GM18507 (cell line): ENCODE results near the gene CCSER2.
A peak's percentile ranks its signal among the peaks of the same experiment; 100 is the strongest.
"Not testable (repeated sequence)": the region's sequence is repeated elsewhere in the genome, so short reads cannot be mapped to it uniquely, and the experiment has no call there.

Experiments
- DNase-seq: peaks from one replicate; pipeline ENCODE4 v3.0.0; 2011; ENCODE audit warnings: low read depth; ENCODE audit not compliant: insufficient read length; ENCODE audit errors: extremely low spot score
- FAIRE-seq: peaks from 2 replicates; lab custom pipeline; 2011; peaks lifted over from hg19 to GRCh38; lab: Jason Lieb, UNC

Gene CCSER2, protein sequence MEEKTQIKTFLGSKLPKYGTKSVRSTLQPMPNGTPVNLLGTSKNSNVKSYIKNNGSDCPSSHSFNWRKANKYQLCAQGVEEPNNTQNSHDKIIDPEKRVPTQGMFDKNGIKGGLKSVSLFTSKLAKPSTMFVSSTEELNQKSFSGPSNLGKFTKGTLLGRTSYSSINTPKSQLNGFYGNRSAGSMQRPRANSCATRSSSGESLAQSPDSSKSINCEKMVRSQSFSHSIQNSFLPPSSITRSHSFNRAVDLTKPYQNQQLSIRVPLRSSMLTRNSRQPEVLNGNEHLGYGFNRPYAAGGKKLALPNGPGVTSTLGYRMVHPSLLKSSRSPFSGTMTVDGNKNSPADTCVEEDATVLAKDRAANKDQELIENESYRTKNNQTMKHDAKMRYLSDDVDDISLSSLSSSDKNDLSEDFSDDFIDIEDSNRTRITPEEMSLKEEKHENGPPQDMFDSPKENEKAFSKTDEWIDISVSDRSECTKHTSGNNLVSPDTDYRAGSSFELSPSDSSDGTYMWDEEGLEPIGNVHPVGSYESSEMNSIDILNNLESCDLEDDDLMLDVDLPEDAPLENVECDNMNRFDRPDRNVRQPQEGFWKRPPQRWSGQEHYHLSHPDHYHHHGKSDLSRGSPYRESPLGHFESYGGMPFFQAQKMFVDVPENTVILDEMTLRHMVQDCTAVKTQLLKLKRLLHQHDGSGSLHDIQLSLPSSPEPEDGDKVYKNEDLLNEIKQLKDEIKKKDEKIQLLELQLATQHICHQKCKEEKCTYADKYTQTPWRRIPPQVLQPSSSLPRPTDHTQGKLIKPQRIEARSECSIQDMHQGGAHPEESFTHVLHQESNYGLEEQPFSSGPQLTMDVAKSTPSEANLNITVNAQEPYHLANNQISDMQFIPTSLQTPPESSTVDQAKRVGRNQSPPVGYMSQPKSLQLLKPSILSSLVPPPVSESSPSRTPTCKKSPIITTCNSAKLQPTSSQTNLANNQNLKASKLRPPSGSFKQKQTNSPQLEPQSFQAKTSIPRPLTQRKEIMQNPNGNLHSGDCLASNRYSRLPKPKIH

DNA sequence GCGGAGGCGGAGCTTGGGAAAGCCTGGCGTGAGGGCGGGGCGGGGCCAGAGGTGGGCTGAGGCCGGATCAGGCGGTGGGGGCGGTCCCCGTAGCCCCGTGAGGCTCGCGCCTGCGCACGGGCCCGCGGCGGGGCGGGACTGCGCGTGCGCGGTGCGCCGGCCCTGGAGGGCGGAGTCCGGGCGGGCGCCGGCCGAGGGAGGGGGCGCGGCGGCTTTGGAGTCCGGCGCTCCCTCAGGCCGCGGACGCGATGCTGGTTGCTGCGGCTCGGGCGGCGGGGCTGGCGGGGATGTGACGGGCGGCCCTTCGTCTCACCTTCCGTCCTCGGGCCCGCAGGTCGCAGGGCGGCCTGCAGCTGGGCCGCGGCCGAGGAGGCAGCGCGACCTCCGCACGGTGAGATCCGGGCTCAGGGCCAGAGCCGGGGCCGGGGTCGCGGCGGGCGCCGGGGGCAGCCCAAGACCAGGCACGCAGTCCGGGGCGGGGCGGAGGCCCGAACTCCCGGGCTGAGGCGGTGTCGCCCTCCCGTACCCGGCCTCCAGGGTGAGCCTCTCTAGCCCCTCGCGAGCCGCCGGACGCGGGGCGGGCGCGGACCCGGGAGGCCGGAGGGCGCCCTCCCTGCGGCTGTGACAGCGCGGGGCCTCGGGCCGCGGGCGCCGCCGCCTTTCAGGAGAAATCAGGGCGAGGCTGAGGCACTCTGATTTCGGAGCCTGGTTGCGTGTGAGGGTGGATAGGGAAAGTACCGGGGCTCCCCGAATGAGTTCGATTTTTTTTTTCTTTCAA is at the start of gene CCSER2:
Gene CCSER2 (plus strand): TSS at position 172 of the 778 bp plus-strand sequence. CDS start 42,464 bp downstream, outside the sequence.
- FAIRE-seq (peak; percentile 87), DNase-seq (peak; percentile 93)

DNA sequence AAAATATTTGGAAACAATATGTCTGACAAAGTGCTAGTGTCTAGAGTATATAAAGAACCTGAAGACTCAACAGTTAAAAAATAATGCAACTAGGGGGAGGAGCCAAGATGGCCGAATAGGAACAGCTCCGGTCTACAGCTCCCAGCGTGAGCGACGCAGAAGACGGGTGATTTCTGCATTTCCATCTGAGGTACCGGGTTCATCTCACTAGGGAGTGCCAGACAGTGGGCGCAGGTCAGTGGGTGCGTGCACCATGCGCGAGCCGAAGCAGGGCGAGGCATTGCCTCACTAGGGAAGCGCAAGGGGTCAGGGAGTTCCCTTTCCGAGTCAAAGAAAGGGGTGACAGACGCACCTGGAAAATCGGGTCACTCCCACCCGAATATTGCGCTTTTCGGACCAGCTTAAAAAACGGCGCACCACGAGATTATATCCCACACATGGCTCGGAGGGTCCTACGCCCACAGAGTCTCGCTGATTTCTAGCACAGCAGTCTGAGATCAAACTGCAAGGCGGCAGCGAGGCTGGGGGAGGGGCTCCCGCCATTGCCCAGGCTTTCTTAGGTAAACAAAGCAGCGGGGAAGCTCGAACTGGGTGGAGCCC is 48.4 kb upstream of the CCSER2 start:
- not testable (repeated sequence) for DNase-seq, FAIRE-seq

DNA sequence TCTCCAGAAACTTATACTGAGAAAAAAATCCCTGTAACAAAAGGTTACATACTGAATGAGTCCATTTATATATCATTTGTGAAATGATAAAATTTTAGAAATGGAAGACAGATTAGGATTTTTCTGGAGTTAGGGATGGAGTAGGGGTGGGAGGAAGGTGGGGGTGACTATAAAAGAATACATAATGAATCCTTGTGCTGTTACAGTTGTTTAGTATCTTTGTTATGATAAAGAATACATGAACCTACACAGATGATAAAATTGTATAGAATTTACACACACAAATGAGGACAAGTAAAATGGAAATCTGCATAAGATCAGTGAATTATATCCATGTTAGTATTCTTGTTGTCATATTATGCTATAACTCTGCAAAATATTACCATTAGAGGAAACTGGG is 41.7 kb upstream of the CCSER2 start:
- no peak for DNase-seq
- FAIRE-seq, result no peak

DNA sequence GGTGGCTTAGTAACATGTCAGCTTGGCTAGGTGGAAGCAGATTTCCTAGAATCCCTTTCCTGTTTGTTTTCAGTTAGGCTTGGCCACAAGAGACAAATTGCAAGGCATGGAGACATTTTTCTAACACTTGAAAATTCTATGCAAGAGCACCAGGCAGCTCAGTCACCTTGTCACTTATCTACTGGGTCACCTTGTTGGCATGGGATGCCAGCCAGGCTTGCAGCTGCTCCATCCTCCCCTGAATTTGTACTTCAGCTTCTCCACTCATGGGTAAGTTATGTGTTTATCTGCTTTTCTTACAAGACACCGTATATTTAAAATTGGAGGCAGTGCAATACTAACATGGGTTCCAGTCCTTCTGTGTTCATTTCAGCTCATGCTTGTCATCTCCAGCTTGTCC is 40.2 kb upstream of the CCSER2 start:
- FAIRE-seq (no peak), DNase-seq (no peak)

DNA sequence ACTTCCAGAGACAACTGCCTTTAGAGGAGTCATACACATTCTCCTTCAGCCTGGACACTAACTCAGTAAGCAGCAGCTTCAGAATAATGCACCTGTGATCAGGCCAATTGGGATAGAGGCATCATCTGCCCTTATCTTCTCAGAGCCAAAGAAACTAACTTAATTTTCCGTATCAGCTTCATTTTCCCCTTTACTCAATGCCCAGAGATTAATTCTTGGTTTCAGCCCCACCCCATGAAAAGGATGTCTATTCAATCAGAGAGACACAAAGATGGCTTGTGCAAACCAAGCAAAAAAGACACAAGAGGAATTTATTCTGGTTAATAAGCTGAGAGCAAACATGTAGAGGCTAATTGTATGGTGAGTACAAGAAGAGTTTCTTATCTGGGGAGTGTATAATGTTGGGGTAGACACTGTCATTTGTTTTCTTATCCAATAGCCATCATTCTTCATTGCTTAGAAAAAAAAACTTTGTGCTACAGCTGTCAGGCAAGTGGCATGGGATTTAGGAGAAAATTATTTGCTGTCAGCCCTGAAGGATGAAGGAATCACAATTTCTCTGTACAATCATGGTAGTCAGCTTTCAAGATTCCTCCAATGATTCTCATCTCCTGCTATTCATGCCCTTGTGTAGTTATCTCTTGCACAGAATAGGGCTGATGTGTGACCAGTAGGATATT is 38.7 kb upstream of the CCSER2 start:
- FAIRE-seq (no peak), DNase-seq (no peak)

DNA sequence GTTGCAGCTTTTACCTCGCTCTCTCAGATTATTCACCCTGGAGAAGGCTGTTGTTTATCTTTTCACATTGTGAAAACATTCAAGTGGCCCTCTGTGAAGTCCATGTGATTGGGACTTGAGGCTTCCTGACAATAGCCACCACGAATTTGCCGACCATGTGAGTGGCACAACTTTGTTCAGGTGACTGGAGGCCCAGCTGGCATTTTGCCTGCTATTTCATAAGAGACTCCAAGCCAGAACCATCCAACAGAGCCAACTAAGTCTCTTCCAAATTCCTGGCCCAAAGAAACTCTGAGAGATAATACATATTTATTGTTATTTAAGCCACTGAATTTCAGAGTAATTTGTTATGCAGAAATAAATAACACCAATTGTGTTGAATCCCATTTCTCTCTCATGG is 38.2 kb upstream of the CCSER2 start:
- no peak for DNase-seq
- FAIRE-seq, result no peak

- FAIRE-seq, result no peak
- no peak for DNase-seq
Observed at GRCh38 chr10:84291384-84291783, 37.0 kb upstream of the CCSER2 start.

DNA sequence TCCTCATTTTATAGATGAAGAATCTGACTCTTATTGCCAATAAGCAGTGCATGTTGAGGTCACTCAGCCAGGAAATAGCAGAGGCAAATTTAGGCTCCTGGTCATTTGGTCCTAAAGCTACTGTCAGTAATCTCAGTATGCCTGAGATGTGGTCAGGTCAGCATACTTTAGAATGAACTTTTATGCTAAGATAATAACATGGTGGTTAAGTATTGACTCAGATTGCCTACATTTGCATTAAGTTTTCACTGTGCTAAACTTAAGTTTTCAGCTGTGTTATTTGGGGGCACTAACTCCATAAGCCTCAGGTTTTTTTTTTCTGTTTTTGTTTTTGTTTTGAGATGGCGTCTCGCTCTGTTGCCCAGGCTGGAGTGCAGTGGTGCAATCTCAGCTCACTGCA is 35.9 kb upstream of the CCSER2 start:
- FAIRE-seq (no peak), DNase-seq (no peak)

GRCh38 chr10:84293171-84293570 is 35.2 kb upstream of the CCSER2 start:
- no peak for DNase-seq
- FAIRE-seq, result no peak

GRCh38 chr10:84293574-84294016 is 34.8 kb upstream of the CCSER2 start:
- no peak for FAIRE-seq
- no peak for DNase-seq

GRCh38 chr10:84294766-84295447 is 33.5 kb upstream of the CCSER2 start:
- DNase-seq, result no peak
- FAIRE-seq, result no peak

DNA sequence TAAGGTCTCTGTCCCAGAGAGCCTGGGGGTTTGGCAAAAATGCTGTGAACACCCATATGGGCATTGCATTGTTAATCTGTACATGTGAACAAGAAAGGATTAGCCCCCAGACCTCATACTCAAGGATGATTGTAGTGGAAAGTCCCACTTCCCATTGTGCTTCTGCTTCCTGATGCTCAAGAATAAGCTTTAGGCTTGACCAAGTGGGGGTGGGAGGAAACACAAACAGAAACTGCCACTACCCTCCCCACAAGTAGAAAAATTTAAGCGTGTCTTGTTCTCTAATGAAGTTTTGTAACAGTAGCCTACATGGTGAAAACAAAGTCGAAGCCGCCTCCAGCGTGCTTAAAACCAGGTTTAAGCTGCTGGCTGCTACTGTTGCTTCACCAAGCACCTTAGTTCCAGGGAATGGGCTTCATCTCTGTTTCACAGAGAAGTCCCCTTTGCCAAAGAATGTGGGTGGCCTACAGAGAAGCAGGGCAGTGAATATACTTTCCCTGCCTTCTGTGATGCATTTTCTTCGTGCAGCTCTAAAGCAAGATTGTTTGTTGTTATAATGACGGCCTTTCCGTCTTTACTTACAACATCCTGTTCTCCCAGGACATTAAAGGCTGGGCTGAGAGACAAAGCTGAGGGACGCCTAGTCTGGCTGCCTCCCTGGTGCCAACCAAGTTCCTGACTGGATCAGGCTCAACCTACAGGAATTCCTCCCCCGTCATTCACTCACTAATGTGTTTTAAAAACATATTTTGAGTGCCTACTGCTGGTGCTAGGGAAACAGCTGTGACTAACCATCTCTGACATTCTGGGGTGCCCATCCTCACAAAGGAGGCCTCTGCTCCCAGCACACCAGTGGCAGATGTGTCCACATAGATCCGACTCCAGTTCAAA is 32.1 kb upstream of the CCSER2 start:
- no peak for FAIRE-seq
- DNase-seq, result no peak

- no peak for FAIRE-seq
- DNase-seq, result no peak
Observed at GRCh38 chr10:84298057-84298456, 30.3 kb upstream of the CCSER2 start.

DNA sequence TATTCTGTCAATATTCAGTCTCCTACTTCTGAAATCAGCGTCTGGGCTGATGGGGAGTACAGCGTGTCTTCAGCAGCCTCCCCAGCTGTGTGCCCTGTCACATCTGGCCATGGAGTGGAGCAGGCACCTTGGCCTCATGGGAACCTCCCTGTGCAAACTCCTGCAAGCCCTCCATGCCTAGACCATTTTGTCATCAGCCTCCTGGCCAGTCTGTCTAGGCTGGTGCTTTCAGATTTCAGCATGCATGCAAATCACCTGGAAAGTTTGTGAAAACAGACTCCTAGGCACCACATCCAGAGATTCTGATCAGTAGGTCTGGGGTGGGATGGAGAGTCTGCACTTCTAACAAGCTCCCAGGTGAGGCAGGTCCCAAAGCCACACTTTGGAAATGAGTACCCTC is 26.2 kb upstream of the CCSER2 start:
- DNase-seq, result no peak
- no peak for FAIRE-seq

GRCh38 chr10:84306751-84307384 is 21.5 kb upstream of the CCSER2 start:
- DNase-seq, result no peak
- FAIRE-seq, result no peak

GRCh38 chr10:84308021-84308420 is 20.4 kb upstream of the CCSER2 start:
- FAIRE-seq (no peak), DNase-seq (no peak)
